AG04449 (cell line): ENCODE data around the gene CNNM4.

Experiments used
- CTCF ChIA-PET: fragments of 350-600 bp; formaldehyde crosslinking; extraction: SDS; loops from one replicate; lab custom pipeline; 2021; ENCODE audit warnings: antibody characterized with exemption; lab: Yijun Ruan, JAX
- POLR2A ChIA-PET: fragments of 400-600, 350-600 bp; formaldehyde crosslinking; extraction: SDS; loops from one replicate; lab custom pipeline; 2020; ENCODE audit warnings: antibody characterized with exemption, inconsistent platforms; lab: Yijun Ruan, JAX
- DNase-seq: peaks from one replicate; pipeline ENCODE4 v3.0.0-alpha.2; 2010; ENCODE audit warnings: low read depth, low spot score
- H3K4me3 ChIP-seq: 2 replicates; pipeline ENCODE4 v1.5.1; 2011; ENCODE audit warnings: low read depth, mild to moderate bottlenecking, control low read depth, low read length
- CTCF ChIP-seq: IDR thresholded peaks from one replicate; pipeline ENCODE4 v1.5.1; 2011; ENCODE audit warnings: mild to moderate bottlenecking, moderate library complexity, low read length, control low read depth, inconsistent platforms; ENCODE audit not compliant: insufficient read depth; ENCODE audit errors: missing control alignments

The CNNM4 gene

GRCh38 chr2:96847586-96847985, 86.9 kb downstream of the CNNM4 start:
- CTCF ChIA-PET, result interaction anchor here (1.2 kb wide), 1 partner anchor 10 kb away, joined by 10 read pairs; the partner anchor contains the start of gene ANKRD39
- H3K4me3 ChIP-seq, result no peak overlapping the region
- no peak for TF ChIP-seq CTCF
- no peak for DNase-seq
- POLR2A ChIA-PET, result interaction anchor here (0.6 kb wide), 1 partner anchor 240 kb away, joined by 4 read pairs; no protein-coding TSS in a partner anchor

GRCh38 chr2:96848264-96848663, 87.6 kb downstream of the CNNM4 start:
- no peak for DNase-seq
- no peak overlapping the region for H3K4me3 ChIP-seq
- TF ChIP-seq CTCF, result no peak
- ChIA-PET POLR2A (no interaction called here), CTCF (no interaction called here)

GRCh38 chr2:96852667-96853066, 92.0 kb downstream of the CNNM4 start:
- DNase-seq, result no peak
- TF ChIP-seq CTCF, result no peak
- CTCF ChIA-PET, result interaction anchor here (0.7 to 1.9 kb wide), 4 partner anchors 16 to 100 kb away, joined by 3 to 6 read pairs (median 3); no protein-coding TSS in a partner anchor
- POLR2A ChIA-PET, result interaction anchor here (0.7 kb wide), 1 partner anchor 511 kb away, joined by 3 read pairs; no protein-coding TSS in a partner anchor
- no peak overlapping the region for H3K4me3 ChIP-seq

GRCh38 chr2:96853321-96853720, 92.6 kb downstream of the CNNM4 start:
- no peak overlapping the region for H3K4me3 ChIP-seq
- no peak for TF ChIP-seq CTCF
- DNase-seq, result no peak
- ChIA-PET CTCF (interaction anchor here (0.7 to 1.9 kb wide), 3 partner anchors 15 to 99 kb away, joined by 3 to 6 read pairs (median 3); no protein-coding TSS in a partner anchor), POLR2A (no interaction called here)

GRCh38 chr2:96856776-96857666, 96.3 kb downstream of the CNNM4 start:
- peak overlapping the region; percentile 80 for H3K4me3 ChIP-seq
- CTCF ChIA-PET, result interaction anchor here (0.6 to 10.4 kb wide), 33 partner anchors 10 to 327 kb away, joined by 3 to 153 read pairs (median 4); partner anchors contain the start of genes ANKRD36, CNNM3, CNNM4 and SEMA4C
- POLR2A ChIA-PET, result interaction anchor here (0.6 to 2.9 kb wide), 6 partner anchors 11 to 255 kb away, joined by 3 to 22 read pairs (median 4); partner anchors contain the start of gene ANKRD23
- no peak for DNase-seq
- no peak for TF ChIP-seq CTCF
